ENCODE data around the gene B4GALNT1. TPM values are rescaled to one million over a fixed set of nuclear protein-coding genes. Genes with fewer than 3 reads are reported as not detected.

Gene B4GALNT1
- total and polyA plus RNA-seq, 9 of the 15 experiments (the other 6 are each of a cell fraction or from before 2014, with no cell fraction given): 1.0 to 32.2 (median 9.8) TPM

GRCh38 chr12:57626921-57627445 is 6.0 kb downstream of the B4GALNT1 start:
- no peak overlapping the region for H2AFZ ChIP-seq (ENCODE audit: low read depth, low read length)
- no peak for FAIRE-seq
- DNase-seq (ENCODE audit: extremely low read depth in 1 of 4, low spot score in 3 of 4): no peak
- POLR2A ChIA-PET: interaction anchor here (1.8 kb wide), 1 partner anchor 11 kb away, joined by 7 read pairs; no protein-coding TSS in a partner anchor
- peaks cover 12 to 29% of the 10 kb centered on the region in 2 experiments for H3K4me1 ChIP-seq (replicated peaks in 1 of 2; ENCODE audit: control insufficient read depth in 2 of 2, insufficient read depth in 2 of 2, low read length in 2 of 2)
- no peak overlapping the region for H3K4me3 ChIP-seq
- no peak for ATAC-seq
- H3K79me2 ChIP-seq (ENCODE audit: control insufficient read depth, insufficient read depth, low read length): 0 out of 3 replicates have a peak, but pooled peaks cover under 1% of the 10 kb centered on the region
- CTCF ChIA-PET (ENCODE audit: low intra/inter-chr PET ratio): no interaction called here
- intact Hi-C loops (cut with micrococcal nuclease) (no loop called here), in situ Hi-C loops (cut with MboI) (loop anchor here (5.0 kb wide), 2 partner anchors 65 to 105 kb away; partner anchors contain the start of gene OS9)
- H3K27me3 ChIP-seq (ENCODE audit: control insufficient read depth in 2 of 2, insufficient read depth in 2 of 2, low read length in 2 of 2): no peaks in the 10 kb centered on the region
- H4K20me1 ChIP-seq (replicated peaks; ENCODE audit: control insufficient read depth, insufficient read depth, low read length): no peaks in the 10 kb centered on the region
- no peaks in the 10 kb centered on the region for H3K9me3 ChIP-seq (replicated peaks; ENCODE audit: control insufficient read depth, insufficient read depth, low read depth, low read length)
- no peak overlapping the region for H3K4me2 ChIP-seq (ENCODE audit: insufficient read depth, low read length)
- H3K9me1 ChIP-seq (ENCODE audit: control insufficient read depth, insufficient read depth, low read length): no peaks in the 10 kb centered on the region
- no peak overlapping the region for H3K9ac ChIP-seq (ENCODE audit: insufficient read depth in 1 of 2, low read depth in 2 of 2, low read length in 2 of 2)
- H3K27ac ChIP-seq (ENCODE audit: extremely low read depth, low read depth, low read length): no peak overlapping the region
- peaks cover 46% of the 10 kb centered on the region; the same call in 2 of the 3 replicates for H3K36me3 ChIP-seq (ENCODE audit: control insufficient read depth, insufficient read depth, low read length)
- BruUV-seq (replicated peaks): no TSS peak
- WGBS (ENCODE audit: insufficient coverage, low coverage, missing lambda C conversion rate): 74% methylated on average over 8 of the region's 9 CpGs
- no peak for TF ChIP-seq STAT6 (CRISPR knock-in tag; IDR thresholded peaks at IDR 0.05)
- no peak for TF ChIP-seq MTF1 (CRISPR knock-in tag; IDR thresholded peaks at IDR 0.05; ENCODE audit: borderline replicate concordance)
- TF ChIP-seq ZEB2 (IDR thresholded peaks at IDR 0.05): no peak
- no peak for TF ChIP-seq U2AF1 (optimal IDR thresholded peaks at IDR 0.05; ENCODE audit: low read depth, low read length)
- no peak for TF ChIP-seq E2F4 (CRISPR knock-in tag; IDR thresholded peaks at IDR 0.05; ENCODE audit: low read depth)
- no peak for TF ChIP-seq SRSF9 (IDR thresholded peaks at IDR 0.05; ENCODE audit: borderline replicate concordance, low read depth, low read length)
- no peak for TF ChIP-seq SRSF3 (IDR thresholded peaks at IDR 0.05; ENCODE audit: insufficient read depth, low read length)
- TF ChIP-seq ZNF551 (CRISPR knock-in tag; IDR thresholded peaks at IDR 0.05): no peak
- no peak for TF ChIP-seq CBFA2T3 (IDR thresholded peaks at IDR 0.05)
- no peak for TF ChIP-seq ZNF384 (IDR thresholded peaks at IDR 0.05; ENCODE audit: low read depth, low read length)
- no peak for TF ChIP-seq PHTF2 (CRISPR knock-in tag; IDR thresholded peaks at IDR 0.05)
- no peak for TF ChIP-seq ETV5 (CRISPR knock-in tag; IDR thresholded peaks at IDR 0.05; ENCODE audit: low read depth)
- TF ChIP-seq MAFG (tag; conservative IDR thresholded peaks at IDR 0.05): no peak
- TF ChIP-seq ZFP36 (IDR thresholded peaks at IDR 0.05; ENCODE audit: low read depth, low read length, partially characterized antibody): no peak
- TF ChIP-seq TAL1 (IDR thresholded peaks at IDR 0.05): no peak
- TF ChIP-seq RAD21 (CRISPR knock-in tag; conservative IDR thresholded peaks at IDR 0.05 in 1 of 2, IDR thresholded peaks at IDR 0.05 in 1 of 2): no peak
- no peak for TF ChIP-seq USF1 (CRISPR knock-in tag; IDR thresholded peaks at IDR 0.05)
- no peak for TF ChIP-seq ZNF280B (CRISPR knock-in tag; IDR thresholded peaks at IDR 0.05)
